Activated CD4-positive, alpha-beta memory T cell treated with anti-CD3 and anti-CD28 coated beads for 36 hours (primary cell): ENCODE data around the gene LSS. TPM values are rescaled to one million over a fixed set of nuclear protein-coding genes. Genes with fewer than 3 reads are reported as not detected.
"Not testable (repeated sequence)": the region's sequence is repeated elsewhere in the genome, so short reads cannot be mapped to it uniquely, and the experiment has no call there.

Experiments used
- CTCF ChIA-PET: fragments of 350-600 bp; sonication (Branson Sonifier 250); formaldehyde crosslinking; loops from one replicate; lab custom pipeline; 2021; ENCODE audit warnings: antibody characterized with exemption, inconsistent platforms; lab: Charles Lee
- POLR2A ChIA-PET: fragments of 350-600 bp; sonication (Branson Sonifier 250); formaldehyde crosslinking; loops from one replicate; lab custom pipeline; 2021; ENCODE audit warnings: antibody characterized with exemption; lab: Charles Lee
- DNase-seq: peaks from one replicate; pipeline ENCODE4 v3.0.0-alpha.2; 2020
- H3K27ac Mint-ChIP-seq: one replicate; pipeline ENCODE4 v1.8.0; 2021; ENCODE audit warnings: mixed read lengths
- H3K27me3 Mint-ChIP-seq: one replicate; pipeline ENCODE4 v1.8.0; 2021; ENCODE audit warnings: mixed read lengths
- H3K36me3 Mint-ChIP-seq: one replicate; pipeline ENCODE4 v1.8.0; 2021; ENCODE audit warnings: mixed read lengths
- H3K4me1 Mint-ChIP-seq: one replicate; pipeline ENCODE4 v1.8.0; 2021; ENCODE audit warnings: low read depth, mixed read lengths
- H3K4me3 Mint-ChIP-seq: one replicate; pipeline ENCODE4 v1.8.0; 2021; ENCODE audit warnings: mild to moderate bottlenecking, mixed read lengths
- H3K9me3 Mint-ChIP-seq: one replicate; pipeline ENCODE4 v1.8.0; 2021; ENCODE audit warnings: mixed read lengths
- intact Hi-C: fragments of 100-400 bp; cut with micrococcal nuclease; formaldehyde crosslinking; loops from one replicate; pipeline ENCODE4 v1.15.1; 2023
- total RNA-seq, 2 experiments: library from RNA; stranded (reverse); gene quantifications; one replicate each; pipeline ENCODE4 v1.2.3, GENCODE V29; 2021

Gene LSS
- total RNA-seq, 2 experiments from 2014 or later, result 22.7 to 22.8 TPM

GRCh38 chr21:46184625-46185555 is 43.7 kb downstream of the LSS start:
- CTCF ChIA-PET, result no interaction called here
- H3K27ac Mint-ChIP-seq, result peak overlapping the region; percentile 74
- intact Hi-C loops, result loop anchor here (1.0 kb wide), 1 partner anchor 41 kb away; no protein-coding TSS in a partner anchor

GRCh38 chr21:46183910-46184624 is 44.5 kb downstream of the LSS start, which contains the start of gene SPATC1L:
TSS of gene SPATC1L (minus strand) at chr21:46184459. CDS start at chr21:46182816, 1,643 bp downstream.
- intact Hi-C loops, result loop anchor here (1.0 kb wide), 1 partner anchor 40 kb away; no protein-coding TSS in a partner anchor
- CTCF ChIA-PET, result no interaction called here
- no peaks in the 10 kb centered on the region for H3K36me3 Mint-ChIP-seq

More at GRCh38 chr21:46184625-46185555, 43.7 kb downstream of the LSS start:
- Mint-ChIP-seq H3K9me3 (no peaks in the 10 kb centered on the region), H3K36me3 (no peaks in the 10 kb centered on the region), H3K4me1 (peaks cover 10% of the 10 kb centered on the region), H3K4me3 (peak overlapping the region; percentile 78), H3K27me3 (peaks cover 5% of the 10 kb centered on the region)
- POLR2A ChIA-PET, result no interaction called here
- DNase-seq, result peak; percentile 76

GRCh38 chr21:46183337-46183909 is 45.2 kb downstream of the LSS start:
- POLR2A ChIA-PET, DNase-seq, H3K9me3 Mint-ChIP-seq, H3K27me3 Mint-ChIP-seq, H3K27ac Mint-ChIP-seq, H3K36me3 Mint-ChIP-seq, CTCF ChIA-PET, intact Hi-C loops: not testable (repeated sequence)
- Mint-ChIP-seq H3K4me3 (peak overlapping the region; percentile 55), H3K4me1 (peaks cover 10% of the 10 kb centered on the region)

More at GRCh38 chr21:46183910-46184624, 44.5 kb downstream of the LSS start, which contains the start of gene SPATC1L:
- Mint-ChIP-seq H3K4me3 (peak within 1 kb of the TSS; percentile 78), H3K27me3 (peaks cover 5% of the 10 kb centered on the region), H3K9me3 (no peaks in the 10 kb centered on the region), H3K4me1 (peaks cover 10% of the 10 kb centered on the region), H3K27ac (peak within 1 kb of the TSS; percentile 74)
- POLR2A ChIA-PET, result no interaction called here
- DNase-seq, result peak; percentile 59

GRCh38 chr21:46182548-46183336 is 45.8 kb downstream of the LSS start:
- peaks cover 10% of the 10 kb centered on the region for H3K4me1 Mint-ChIP-seq
- H3K27me3 Mint-ChIP-seq, result peaks cover 5% of the 10 kb centered on the region
- intact Hi-C loops, result no loop called here
- peak overlapping the region; percentile 55 for H3K4me3 Mint-ChIP-seq
- CTCF ChIA-PET, result no interaction called here
- POLR2A ChIA-PET, result no interaction called here
- no peaks in the 10 kb centered on the region for H3K36me3 Mint-ChIP-seq
- peaks cover under 1% of the 10 kb centered on the region for H3K9me3 Mint-ChIP-seq
- H3K27ac Mint-ChIP-seq, result no peak overlapping the region
- DNase-seq, result no peak

- POLR2A ChIA-PET, result no interaction called here
- intact Hi-C loops, result no loop called here
- no peak for DNase-seq
- H3K27ac Mint-ChIP-seq, result no peak overlapping the region
- no peaks in the 10 kb centered on the region for H3K36me3 Mint-ChIP-seq
- H3K4me1 Mint-ChIP-seq, result peaks cover 10% of the 10 kb centered on the region
- peaks cover 3% of the 10 kb centered on the region for H3K9me3 Mint-ChIP-seq
- no peak overlapping the region for H3K4me3 Mint-ChIP-seq
- CTCF ChIA-PET, result no interaction called here
- H3K27me3 Mint-ChIP-seq, result peaks cover 5% of the 10 kb centered on the region
These were observed 46.5 kb downstream of the LSS start for GRCh38 chr21:46181953-46182547.

- peaks cover 8% of the 10 kb centered on the region for H3K9me3 Mint-ChIP-seq
- ChIA-PET POLR2A (no interaction called here), CTCF (no interaction called here)
- H3K27me3 Mint-ChIP-seq, result peaks cover 5% of the 10 kb centered on the region
- H3K4me1 Mint-ChIP-seq, result peaks cover 10% of the 10 kb centered on the region
- DNase-seq, result no peak
- no peak overlapping the region for H3K4me3 Mint-ChIP-seq
- H3K36me3 Mint-ChIP-seq, result no peaks in the 10 kb centered on the region
- no peak overlapping the region for H3K27ac Mint-ChIP-seq
- intact Hi-C loops, result no loop called here
These were observed 47.1 kb downstream of the LSS start for GRCh38 chr21:46181436-46181835.

GRCh38 chr21:46180778-46181391 is 47.7 kb downstream of the LSS start:
- Mint-ChIP-seq H3K9me3 (peaks cover 13% of the 10 kb centered on the region), H3K4me3 (no peak overlapping the region), H3K4me1 (peaks cover 10% of the 10 kb centered on the region), H3K27me3 (peaks cover 5% of the 10 kb centered on the region), H3K27ac (no peak overlapping the region), H3K36me3 (no peaks in the 10 kb centered on the region)
- intact Hi-C loops, result no loop called here
- no peak for DNase-seq
- ChIA-PET POLR2A (no interaction called here), CTCF (no interaction called here)

- Mint-ChIP-seq H3K27ac (no peak overlapping the region), H3K4me1 (peaks cover 7% of the 10 kb centered on the region), H3K4me3 (no peak overlapping the region), H3K36me3 (peaks cover 1% of the 10 kb centered on the region), H3K9me3 (peaks cover 15% of the 10 kb centered on the region), H3K27me3 (peaks cover 5% of the 10 kb centered on the region)
- ChIA-PET POLR2A (no interaction called here), CTCF (no interaction called here)
- intact Hi-C loops, result no loop called here
- no peak for DNase-seq
These were observed 48.4 kb downstream of the LSS start for GRCh38 chr21:46180079-46180722.

GRCh38 chr21:46179708-46180078 is 48.9 kb downstream of the LSS start:
- intact Hi-C loops, result no loop called here
- peaks cover 1% of the 10 kb centered on the region for H3K36me3 Mint-ChIP-seq
- no peak overlapping the region for H3K4me3 Mint-ChIP-seq
- H3K9me3 Mint-ChIP-seq, result peaks cover 19% of the 10 kb centered on the region
- POLR2A ChIA-PET, result no interaction called here
- H3K4me1 Mint-ChIP-seq, result peaks cover 3% of the 10 kb centered on the region
- no peak overlapping the region for H3K27ac Mint-ChIP-seq
- peaks cover 5% of the 10 kb centered on the region for H3K27me3 Mint-ChIP-seq
- CTCF ChIA-PET, result no interaction called here
- no peak for DNase-seq

- Mint-ChIP-seq H3K9me3 (peaks cover 25% of the 10 kb centered on the region), H3K4me1 (peaks cover 2% of the 10 kb centered on the region), H3K27me3 (peaks cover 4% of the 10 kb centered on the region), H3K4me3 (no peak overlapping the region), H3K27ac (no peak overlapping the region), H3K36me3 (peaks cover 5% of the 10 kb centered on the region)
- DNase-seq, result no peak
- ChIA-PET CTCF (no interaction called here), POLR2A (no interaction called here)
- intact Hi-C loops, result no loop called here
These were observed 49.6 kb downstream of the LSS start for GRCh38 chr21:46178961-46179360.
